HG03097 (cell line): ENCODE results near the gene CDON.
"Not testable (repeated sequence)": the region's sequence is repeated elsewhere in the genome, so short reads cannot be mapped to it uniquely, and the experiment has no call there.

ENCODE experiments used
- ATAC-seq: cut with Tn5 transposase; IDR thresholded peaks from one replicate; pipeline ENCODE4 v1.9.1; 2021; ENCODE audit not compliant: unreplicated experiment, low FRiP score

Gene CDON

DNA sequence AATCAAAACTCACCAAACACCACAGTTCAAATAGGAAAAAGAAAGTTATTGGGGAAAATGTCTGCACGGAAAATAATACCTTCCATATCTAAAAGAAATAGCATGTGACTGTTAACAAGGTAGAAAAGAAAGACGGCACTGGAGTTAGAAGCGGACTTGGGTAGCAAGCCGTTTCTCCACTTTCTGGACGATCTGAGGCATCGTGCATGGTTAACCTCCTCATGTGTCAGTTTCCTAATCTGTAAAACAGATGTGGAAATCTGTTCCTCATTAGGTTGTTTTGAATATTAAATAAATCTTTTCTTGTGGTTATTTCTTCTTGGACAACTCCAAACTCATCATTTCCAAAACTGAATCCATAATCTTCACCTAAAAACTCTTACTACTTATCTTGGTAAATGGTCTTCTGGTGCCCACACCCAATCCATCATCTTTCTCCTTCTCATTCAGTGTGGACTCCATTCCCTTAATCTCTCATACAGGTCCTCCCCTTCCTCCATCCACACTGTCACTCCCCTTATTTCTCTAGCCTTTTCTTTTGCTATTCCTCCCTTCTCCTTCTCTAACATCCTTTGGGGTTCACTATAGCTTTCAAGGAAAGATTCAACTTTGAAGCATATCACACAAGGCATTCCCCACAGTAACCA lies 63.3 kb downstream of the CDON start:
- no peak for ATAC-seq

GRCh38 chr11:125998267-125998666 lies 64.4 kb downstream of the CDON start:
- ATAC-seq, result no peak

GRCh38 chr11:125995313-125995712 lies 67.4 kb downstream of the CDON start:
- ATAC-seq, result no peak

DNA sequence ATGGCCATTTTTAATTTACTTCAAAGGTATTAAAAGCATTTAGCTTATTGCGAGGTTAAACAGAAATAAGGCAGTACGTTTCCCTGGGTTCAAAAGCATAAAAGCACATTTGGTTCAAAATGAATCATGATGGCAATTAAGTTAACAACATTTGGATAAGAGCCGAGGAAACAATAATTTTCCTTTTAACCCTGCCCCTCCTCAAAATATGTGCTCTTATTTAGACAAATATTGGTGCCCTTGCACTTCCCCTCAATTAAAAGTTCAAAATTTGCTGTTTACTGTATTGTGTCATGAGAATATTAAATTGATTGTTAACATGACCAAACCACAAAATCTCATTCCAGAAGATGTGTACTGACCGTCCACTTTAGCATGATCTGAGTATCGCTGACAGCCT lies 68.2 kb downstream of the CDON start:
- ATAC-seq, result no peak

DNA sequence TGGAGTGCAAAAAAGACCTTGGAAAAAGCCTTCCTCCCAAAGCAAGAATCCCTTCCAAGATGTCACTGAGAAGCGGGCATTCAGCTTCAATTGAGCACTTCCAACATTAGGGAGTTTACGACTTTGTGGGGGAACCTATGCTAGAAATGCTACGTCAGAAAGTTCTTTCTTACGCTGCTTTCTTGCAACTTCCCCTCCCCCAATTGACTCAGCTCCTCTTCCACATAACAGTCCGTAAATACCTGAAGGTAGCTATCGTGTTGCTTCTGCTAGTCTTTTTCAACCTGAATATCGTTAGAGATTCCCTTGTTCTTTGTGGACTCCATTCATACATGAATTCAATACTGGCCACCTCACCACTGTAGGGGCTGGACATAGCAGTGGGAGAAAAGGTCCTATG lies 69.8 kb downstream of the CDON start:
- ATAC-seq, result no peak

DNA sequence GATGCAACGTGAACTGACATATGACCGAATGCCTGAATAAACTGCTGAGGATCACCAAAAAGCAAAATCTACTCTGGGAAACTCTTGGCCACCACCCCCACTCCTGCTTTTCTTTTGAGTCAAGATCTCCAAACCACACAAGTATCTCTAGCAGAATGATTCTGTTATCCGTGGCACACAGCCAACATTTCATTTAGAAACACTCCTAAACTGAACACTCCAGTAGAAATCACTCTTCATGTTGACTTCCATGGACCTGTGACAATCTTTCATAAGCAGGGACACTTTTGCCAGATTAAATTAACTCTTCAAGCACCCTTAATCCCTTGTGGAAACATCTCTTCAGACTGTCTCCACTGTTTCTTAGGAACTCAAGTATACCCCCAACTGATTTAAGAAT lies 72.4 kb downstream of the CDON start:
- no peak for ATAC-seq

GRCh38 chr11:125987066-125987641 lies 75.5 kb downstream of the CDON start:
- ATAC-seq, result no peak

GRCh38 chr11:125985956-125986355 lies 76.7 kb downstream of the CDON start:
- ATAC-seq, result not testable (repeated sequence)

GRCh38 chr11:125982348-125982730 lies 80.3 kb downstream of the CDON start:
- ATAC-seq, result no peak

GRCh38 chr11:125980436-125980835 lies 82.2 kb downstream of the CDON start:
- ATAC-seq, result no peak

- ATAC-seq, result no peak
Measured at GRCh38 chr11:125979511-125979910, 83.2 kb downstream of the CDON start.

DNA sequence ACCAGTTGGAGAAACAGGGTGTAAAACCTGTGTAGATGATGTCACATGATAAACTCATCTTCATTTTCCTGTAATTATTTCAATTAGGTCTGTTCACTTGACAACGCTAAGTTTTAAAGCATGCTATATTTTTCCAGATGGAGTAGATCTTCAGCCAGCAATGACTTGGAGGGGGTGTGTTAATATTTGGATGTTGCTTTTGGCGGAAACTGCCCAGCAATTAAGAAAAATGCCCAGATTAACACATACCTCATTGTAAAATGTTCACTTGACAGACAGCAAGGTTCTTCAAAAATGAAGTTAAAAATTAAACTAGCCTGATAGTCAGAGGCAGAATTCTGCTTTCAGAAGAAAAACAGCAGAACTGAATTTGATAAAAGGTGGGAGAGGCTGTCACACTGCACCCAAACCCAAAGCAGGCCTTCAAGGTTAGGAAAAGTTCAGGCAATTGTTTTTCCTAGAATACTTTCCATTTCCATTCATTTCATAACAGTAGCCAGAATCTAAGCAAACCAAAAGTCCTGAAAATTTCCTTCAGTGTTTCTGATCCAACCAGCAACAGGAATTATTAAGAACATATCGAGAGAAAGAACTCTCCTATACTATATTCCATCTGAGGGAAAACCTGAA lies 83.8 kb downstream of the CDON start:
- ATAC-seq, result no peak

GRCh38 chr11:125978181-125978716 lies 84.4 kb downstream of the CDON start:
- no peak for ATAC-seq

GRCh38 chr11:125977333-125977732 lies 85.3 kb downstream of the CDON start:
- no peak for ATAC-seq

GRCh38 chr11:125976156-125976555 lies 86.5 kb downstream of the CDON start:
- no peak for ATAC-seq

- ATAC-seq, result no peak
Measured at GRCh38 chr11:125975634-125976033, 87.0 kb downstream of the CDON start.

GRCh38 chr11:125974284-125974683 lies 88.4 kb downstream of the CDON start:
- no peak for ATAC-seq

GRCh38 chr11:125971618-125972017 lies 91.0 kb downstream of the CDON start:
- ATAC-seq, result no peak

- no peak for ATAC-seq
Measured at GRCh38 chr11:125968354-125968753, 94.3 kb downstream of the CDON start.

- no peak for ATAC-seq
Measured at GRCh38 chr11:125967515-125967914, 95.2 kb downstream of the CDON start.

GRCh38 chr11:125960771-125961170 lies 101.9 kb downstream of the CDON start:
- no peak for ATAC-seq

DNA sequence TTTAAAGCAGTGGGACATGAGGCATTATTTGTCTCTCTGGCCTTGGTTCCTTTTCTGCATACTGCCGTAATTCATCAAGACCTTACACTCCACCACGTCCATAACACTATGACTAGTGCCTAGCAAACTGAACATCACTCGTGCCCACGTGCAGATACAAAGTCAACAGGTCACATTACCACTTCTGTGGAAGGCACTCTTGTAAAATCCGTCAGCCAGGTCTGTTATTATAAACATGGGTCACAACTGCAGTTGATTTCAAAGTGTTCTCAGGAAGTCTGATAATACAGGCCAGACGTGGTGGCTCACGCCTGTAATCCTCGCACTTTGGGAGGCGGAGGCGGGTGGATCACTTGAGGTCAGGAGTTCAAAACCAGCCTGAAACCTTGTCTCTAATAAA lies 102.7 kb downstream of the CDON start:
- ATAC-seq, result no peak
